Measurements from ENCODE around the gene BRD7. TPM values are rescaled to one million over a fixed set of nuclear protein-coding genes. Genes with fewer than 3 reads are reported as not detected.

The BRD7 gene
- total RNA-seq, 2 experiments from 2014 or later = 96.7 to 101 TPM

- CTCF ChIA-PET = interaction anchor here (0.9 to 1.2 kb wide), 2 partner anchors 9 to 390 kb away, joined by 3 to 5 read pairs; no protein-coding TSS in a partner anchor
- intact Hi-C loops (cut with micrococcal nuclease) = loop anchor here (5.0 kb wide), 2 partner anchors 98 to 202 kb away; partner anchors contain the start of genes BRD7 and HEATR3
- Mint-ChIP-seq H3K4me3 (no peak overlapping the region), H3K27me3 (ENCODE audit: low read depth) (no peaks in the 10 kb centered on the region), H3K36me3 (ENCODE audit: low read depth) (peaks cover 11% of the 10 kb centered on the region), H3K27ac (peak overlapping the region; percentile 65), H3K4me1 (ENCODE audit: low read depth) (peaks cover 79% of the 10 kb centered on the region), H3K9me3 (peaks cover 1% of the 10 kb centered on the region)
- peak; percentile 2 for DNase-seq
Observed at GRCh38 chr16:50269061-50269705, 99.6 kb downstream of the BRD7 start.

DNA sequence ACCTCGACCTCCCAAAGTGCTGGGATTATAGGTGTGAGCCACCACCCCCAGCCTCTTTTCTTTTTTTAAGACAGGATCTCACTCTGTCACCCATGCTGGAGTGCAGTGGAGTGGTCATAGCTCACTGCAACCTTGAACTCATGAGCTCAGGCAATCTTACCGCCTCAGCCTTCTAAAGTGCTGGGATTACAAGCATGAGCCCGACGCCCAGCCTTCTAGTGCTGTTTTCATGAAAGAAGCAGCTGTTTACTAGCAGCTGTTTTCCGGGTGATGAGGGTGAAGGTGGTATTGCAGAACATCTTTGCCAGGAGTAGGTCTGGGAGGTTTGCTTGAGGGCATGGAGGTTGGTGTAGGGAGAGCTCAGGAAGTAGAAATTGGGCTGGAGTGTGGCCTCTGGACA is 100.4 kb downstream of the BRD7 start:
- Mint-ChIP-seq H3K27ac (peak overlapping the region; percentile 82), H3K9me3 (peaks cover 1% of the 10 kb centered on the region), H3K36me3 (ENCODE audit: low read depth) (peaks cover 7% of the 10 kb centered on the region), H3K4me3 (peak overlapping the region; percentile 58), H3K27me3 (ENCODE audit: low read depth) (no peaks in the 10 kb centered on the region), H3K4me1 (ENCODE audit: low read depth) (peaks cover 79% of the 10 kb centered on the region)
- intact Hi-C loops (cut with micrococcal nuclease) = loop anchor here (5.0 kb wide), 2 partner anchors 99 to 201 kb away; partner anchors contain the start of genes BRD7 and HEATR3
- CTCF ChIA-PET = interaction anchor here (0.6 to 1.5 kb wide), 5 partner anchors 9 to 390 kb away, joined by 3 to 5 read pairs (median 3); no protein-coding TSS in a partner anchor
- peak; percentile 6 for DNase-seq

DNA sequence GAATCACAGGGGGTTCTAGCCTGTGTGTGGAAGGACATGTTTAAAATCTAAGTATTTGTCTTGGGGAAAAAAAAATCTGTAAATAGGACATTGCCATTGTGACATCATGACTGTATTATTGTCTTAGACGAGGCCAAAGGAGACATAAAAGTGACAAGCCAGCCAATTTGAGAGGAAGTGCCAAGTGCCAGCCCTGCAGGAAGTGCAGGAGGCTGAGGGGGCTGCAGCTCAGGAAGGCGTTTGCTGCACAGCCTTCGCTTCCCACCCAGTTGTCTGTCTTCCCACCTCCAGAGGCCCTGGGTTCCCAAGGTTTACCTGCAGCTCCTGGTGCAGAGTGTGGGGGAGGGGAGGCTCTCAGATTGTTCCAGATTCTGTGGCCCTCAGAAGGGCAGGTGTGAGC is 101.1 kb downstream of the BRD7 start:
- intact Hi-C loops (cut with micrococcal nuclease) = loop anchor here (2.0 to 5.0 kb wide), 4 partner anchors 57 to 200 kb away; partner anchors contain the start of genes BRD7 and HEATR3
- H3K27me3 Mint-ChIP-seq (ENCODE audit: low read depth) = no peaks in the 10 kb centered on the region
- peak overlapping the region; percentile 86 for H3K4me3 Mint-ChIP-seq
- no peak for DNase-seq
- peaks cover 72% of the 10 kb centered on the region for H3K4me1 Mint-ChIP-seq (ENCODE audit: low read depth)
- H3K9me3 Mint-ChIP-seq = peaks cover 1% of the 10 kb centered on the region
- H3K27ac Mint-ChIP-seq = peak overlapping the region; percentile 94
- H3K36me3 Mint-ChIP-seq (ENCODE audit: low read depth) = peaks cover 7% of the 10 kb centered on the region
- CTCF ChIA-PET = interaction anchor here (0.7 to 1.5 kb wide), 4 partner anchors 10 to 482 kb away, joined by 3 to 4 read pairs (median 3); no protein-coding TSS in a partner anchor

GRCh38 chr16:50267151-50267631 is 101.6 kb downstream of the BRD7 start:
- Mint-ChIP-seq H3K4me3 (peak overlapping the region; percentile 86), H3K27me3 (ENCODE audit: low read depth) (no peaks in the 10 kb centered on the region), H3K9me3 (peaks cover 1% of the 10 kb centered on the region), H3K27ac (peak overlapping the region; percentile 94), H3K4me1 (ENCODE audit: low read depth) (peaks cover 67% of the 10 kb centered on the region), H3K36me3 (ENCODE audit: low read depth) (peaks cover 7% of the 10 kb centered on the region)
- intact Hi-C loops (cut with micrococcal nuclease) = loop anchor here (2.0 to 5.0 kb wide), 4 partner anchors 56 to 200 kb away; partner anchors contain the start of genes BRD7 and HEATR3
- no peak for DNase-seq
- CTCF ChIA-PET = interaction anchor here (0.5 to 3.4 kb wide), 6 partner anchors 8 to 483 kb away, joined by 3 to 30 read pairs (median 6); no protein-coding TSS in a partner anchor

GRCh38 chr16:50266337-50267091 is 102.3 kb downstream of the BRD7 start, which contains the start of gene ADCY7:
Gene ADCY7 (plus strand): TSS chr16:50266551. CDS start chr16:50288180, 21,629 bp downstream.
- CTCF ChIA-PET = interaction anchor here (0.5 to 3.4 kb wide), 6 partner anchors 8 to 88 kb away, joined by 3 to 30 read pairs (median 6); no protein-coding TSS in a partner anchor
- peaks cover 1% of the 10 kb centered on the region for H3K9me3 Mint-ChIP-seq
- peaks cover 3% of the 10 kb centered on the region for H3K27me3 Mint-ChIP-seq (ENCODE audit: low read depth)
- peak; percentile 91 for DNase-seq
- peak within 1 kb of the TSS; percentile 94 for H3K27ac Mint-ChIP-seq
- peaks cover 60% of the 10 kb centered on the region for H3K4me1 Mint-ChIP-seq (ENCODE audit: low read depth)
- intact Hi-C loops (cut with micrococcal nuclease) = loop anchor here (1.0 to 5.0 kb wide), 6 partner anchors 11 to 199 kb away; partner anchors contain the start of genes BRD7 and HEATR3
- peak within 1 kb of the TSS; percentile 86 for H3K4me3 Mint-ChIP-seq
- H3K36me3 Mint-ChIP-seq (ENCODE audit: low read depth) = peaks cover 7% of the 10 kb centered on the region

Small RNA genes lying within 50 kb of the gene (microRNA-seq; reads per million reads assigned to microRNA genes)
- gene MIR6771 (ENCODE audit: borderline microRNAs expressed, borderline replicate concordance) = not detected

Other genes with a start within 250 kb of the BRD7 start
- 10 to 100 TPM; 17.9 to 18.4 TPM for gene TENT4B, start 215.7 kb downstream of the BRD7 start, total RNA-seq
- gene ADCY7, start 102.4 kb downstream of the BRD7 start, total RNA-seq = 10 to 100 TPM; 73.4 to 89.6 TPM
- 1 to 10 TPM; 2.6 to 3.2 TPM for gene NKD1, start 179.4 kb upstream of the BRD7 start, total RNA-seq